Left renal cortex interstitium (tissue), 4 donors: ENCODE data around the gene RNASEL. TPM values are rescaled to one million over a fixed set of nuclear protein-coding genes. Genes with fewer than 3 reads are reported as not detected.

Experiments used
- DNase-seq, 4 donors: peaks; one replicate each; pipeline ENCODE4 v3.0.0-alpha.2; 2013; ENCODE audit warnings: low read depth in 4 of 4, low spot score in 2 of 4, missing footprints in 1 of 4
- polyA plus RNA-seq, 4 donors: library from polyadenylated mRNA; unstranded; fragments of 120-200 nt; gene quantifications; one replicate each; pipeline ENCODE4 v1.2.1, GENCODE V29; 2013; ENCODE audit not compliant: insufficient read length in 4 of 4

RNASEL gene
- polyA plus RNA-seq, 4 donors = 9.3 to 12.1 (median 10.4) TPM

DNA sequence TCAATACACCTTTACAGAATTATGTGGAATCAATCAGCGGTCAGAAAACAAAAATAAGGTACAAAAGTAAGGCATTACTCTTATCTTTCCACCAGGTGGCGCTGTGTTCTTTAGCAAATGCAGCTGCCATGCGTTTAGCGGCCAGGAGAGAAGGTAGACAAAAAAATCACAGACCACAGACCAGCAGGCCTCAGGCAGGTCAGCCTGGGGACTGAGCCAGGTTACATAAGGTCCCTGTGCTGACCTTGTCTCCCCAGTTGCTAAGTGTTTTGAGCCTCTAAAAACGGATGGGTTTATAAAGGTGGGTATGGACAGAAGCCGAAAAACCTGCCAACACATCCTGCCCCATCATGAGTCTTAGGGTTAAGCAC is 12.3 kb upstream of the RNASEL start:
- DNase-seq = no peak

DNA sequence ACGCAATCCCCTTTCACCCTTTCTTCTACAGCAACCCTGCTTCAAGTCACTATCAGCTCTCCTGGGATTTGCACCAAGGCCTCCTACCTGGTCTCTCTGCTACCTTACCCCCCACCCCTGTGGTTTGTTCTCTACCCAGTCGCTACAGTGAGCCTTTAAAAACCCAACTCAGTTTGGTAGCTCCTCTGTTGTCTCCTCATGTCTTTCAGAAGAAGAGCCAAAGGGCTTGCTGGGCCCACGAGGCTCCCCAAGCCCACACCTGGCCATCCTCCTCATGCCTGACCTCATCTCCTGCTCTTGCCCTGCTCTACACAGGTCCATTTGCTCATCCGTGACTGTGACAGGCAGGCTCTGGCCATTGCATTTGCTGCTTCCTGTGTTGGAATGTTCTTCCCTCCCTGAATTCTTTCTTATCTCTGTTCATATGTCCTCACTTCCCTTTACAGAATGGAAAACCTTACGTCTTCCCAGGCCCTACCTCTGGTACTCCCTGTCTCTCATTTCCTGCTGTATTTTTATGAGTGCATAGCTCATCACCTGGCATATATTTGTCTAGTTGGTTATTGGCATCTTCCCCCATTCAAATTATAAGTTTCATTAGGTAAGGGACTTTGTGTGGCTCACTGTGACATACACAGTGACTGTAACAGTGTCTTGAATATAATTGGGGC is 11.8 kb upstream of the RNASEL start:
- DNase-seq = no peak

DNA sequence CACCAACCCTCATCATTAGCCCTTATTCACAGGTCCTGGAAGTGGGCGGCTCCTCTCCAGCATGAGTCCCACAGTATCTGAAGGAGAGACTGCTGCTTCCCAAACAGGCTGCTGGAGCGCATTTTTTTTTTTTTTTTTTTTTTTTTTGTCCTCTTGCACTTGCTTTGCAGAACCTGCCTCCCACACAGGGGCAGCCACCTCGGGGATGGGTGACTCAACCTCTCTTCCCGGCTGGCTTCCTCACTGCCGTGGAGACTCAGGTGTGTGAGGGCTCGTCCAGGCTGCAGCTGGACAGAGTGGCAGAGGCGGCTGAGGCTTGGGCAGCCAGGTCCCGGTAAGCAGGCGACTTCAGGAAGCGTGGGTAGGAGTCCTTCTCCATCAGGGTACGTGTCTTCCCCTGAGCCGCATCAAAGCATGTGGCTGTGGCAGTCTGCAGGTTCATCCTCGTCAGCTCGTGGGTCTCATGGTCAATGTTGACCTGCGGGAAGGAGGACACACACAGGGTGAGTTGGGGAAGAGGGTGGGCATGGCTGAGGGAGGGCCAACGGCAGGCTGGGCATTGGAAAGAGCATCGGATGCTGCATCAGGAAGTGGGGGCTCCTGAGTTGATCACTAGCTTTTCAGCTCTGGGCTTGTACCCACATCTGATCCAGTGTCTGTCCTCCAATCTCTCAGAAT is 11.1 kb upstream of the RNASEL start:
- no peak for DNase-seq

DNA sequence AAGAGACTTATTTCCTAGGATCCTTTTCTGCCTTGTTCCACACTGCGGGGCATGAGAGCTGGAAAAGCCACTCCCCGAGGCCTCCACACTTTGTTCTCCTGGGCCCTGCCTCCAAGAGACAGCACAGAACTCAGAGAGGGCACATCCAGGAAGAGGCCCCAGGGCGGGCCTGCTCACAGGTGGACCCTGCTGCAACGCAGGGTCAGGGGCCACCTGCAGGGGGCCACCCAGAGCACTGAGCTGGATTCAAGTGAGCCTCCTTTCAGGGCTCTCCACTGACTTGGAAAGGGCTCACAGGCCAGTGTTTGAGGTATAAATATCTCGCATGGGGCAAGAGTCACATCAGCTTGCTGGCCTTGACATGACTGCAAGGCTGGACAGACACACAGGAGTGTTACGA is 10.3 kb upstream of the RNASEL start:
- no peak for DNase-seq

DNA sequence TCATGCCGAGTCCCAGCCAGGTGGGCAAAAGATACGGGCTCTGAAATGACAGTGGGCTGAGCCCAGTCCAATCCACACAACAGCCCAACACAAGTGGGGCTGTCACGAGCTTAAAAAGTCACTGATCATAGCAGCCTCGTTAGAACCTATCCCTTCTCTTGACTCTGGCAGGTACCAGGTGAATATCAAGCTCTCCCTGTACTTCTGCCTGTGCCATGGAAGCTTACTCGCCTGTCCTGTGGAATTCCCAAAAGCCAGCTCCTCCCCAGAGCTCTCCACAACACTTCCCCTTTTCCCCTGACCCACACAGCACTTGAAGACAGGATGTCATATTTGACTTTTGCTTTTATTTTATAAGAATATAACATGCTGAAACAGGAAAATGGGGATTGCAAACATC is 9.2 kb upstream of the RNASEL start:
- DNase-seq = no peak

DNA sequence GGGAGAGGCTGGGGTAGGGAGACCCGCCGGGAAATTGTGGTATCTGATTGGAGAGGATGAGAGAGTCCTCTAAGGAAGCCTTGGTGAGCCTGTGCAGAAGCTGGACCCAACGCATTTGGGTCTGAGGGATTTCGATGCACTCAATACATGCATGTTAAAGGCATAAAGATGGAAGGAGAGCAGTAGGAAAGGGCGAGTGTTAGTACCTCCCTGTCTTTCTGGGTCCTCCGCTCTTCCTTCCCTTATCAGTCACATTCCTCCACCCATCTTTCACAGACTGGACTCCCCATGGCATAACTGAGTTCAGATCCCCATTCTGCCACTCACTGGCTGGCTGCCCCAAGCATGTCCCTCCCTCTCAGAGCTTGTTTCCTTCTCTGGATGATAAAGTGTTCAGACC is 7.9 kb upstream of the RNASEL start:
- no peak for DNase-seq

DNA sequence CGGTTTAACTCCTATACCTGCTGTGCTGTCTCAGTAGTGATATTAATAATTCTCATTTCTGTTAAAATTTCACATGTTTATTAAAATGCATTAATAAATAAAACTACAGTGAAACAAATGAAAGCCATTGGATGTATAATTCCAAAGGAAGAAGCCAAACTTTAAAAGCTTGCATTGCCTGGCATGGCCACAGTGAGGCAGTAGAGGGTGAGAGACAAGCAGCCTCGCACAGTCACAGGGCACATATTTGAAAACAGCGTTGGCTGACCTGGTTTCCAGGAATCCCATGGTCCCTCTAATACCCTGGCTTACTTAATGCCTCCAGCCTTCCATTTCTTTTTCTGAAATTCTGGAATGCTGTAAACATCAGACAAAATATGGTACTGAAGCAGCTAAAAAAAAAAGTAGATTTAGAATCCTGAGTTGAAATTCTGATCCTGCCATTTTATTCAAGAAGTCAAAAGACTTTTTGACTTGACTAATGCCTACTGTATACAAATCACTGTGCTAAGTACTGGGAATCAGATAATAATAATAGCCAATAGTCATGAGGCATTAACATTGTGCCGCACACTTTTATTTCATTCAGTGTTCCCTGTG is 6.7 kb upstream of the RNASEL start:
- no peak for DNase-seq

DNA sequence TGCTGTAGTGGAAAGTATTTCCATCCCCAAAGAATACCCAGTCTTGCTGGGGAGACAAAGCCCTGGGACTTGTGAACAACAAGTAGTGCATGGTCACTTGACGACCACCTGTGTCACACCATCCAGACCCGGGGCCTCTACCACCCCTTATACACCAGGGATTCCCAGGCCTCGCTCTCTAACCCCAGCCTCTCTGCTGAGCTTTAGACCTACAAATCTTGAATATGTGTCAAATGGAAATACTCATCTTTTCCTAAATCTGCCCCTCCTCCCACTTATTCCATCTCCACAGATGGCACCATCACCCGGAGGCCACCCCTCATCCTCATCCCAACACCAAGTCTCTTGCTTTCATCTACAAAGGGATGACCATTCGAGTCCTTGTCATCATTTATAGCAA is 875 bp upstream of the RNASEL start:
- DNase-seq = no peak

DNA sequence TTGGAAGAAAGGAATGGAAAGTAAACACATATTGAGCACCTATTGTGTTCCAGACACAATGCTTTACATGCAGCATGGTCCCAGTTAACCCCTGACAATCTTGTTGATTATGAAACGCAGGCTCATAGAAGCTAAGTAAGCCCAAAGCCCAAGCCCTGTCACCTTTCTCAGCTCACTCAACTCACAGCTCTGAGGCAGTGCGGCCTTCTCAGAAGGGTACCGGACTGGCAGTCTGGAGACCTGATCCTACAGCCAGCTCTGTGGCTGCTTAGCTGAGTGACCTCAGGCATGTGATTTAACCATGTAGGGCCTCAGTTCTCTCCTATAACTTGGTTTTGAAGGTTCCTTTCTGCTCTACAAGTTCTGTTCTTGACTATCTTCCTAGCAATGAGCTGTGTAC is 464 bp upstream of the RNASEL start:
- no peak for DNase-seq

DNA sequence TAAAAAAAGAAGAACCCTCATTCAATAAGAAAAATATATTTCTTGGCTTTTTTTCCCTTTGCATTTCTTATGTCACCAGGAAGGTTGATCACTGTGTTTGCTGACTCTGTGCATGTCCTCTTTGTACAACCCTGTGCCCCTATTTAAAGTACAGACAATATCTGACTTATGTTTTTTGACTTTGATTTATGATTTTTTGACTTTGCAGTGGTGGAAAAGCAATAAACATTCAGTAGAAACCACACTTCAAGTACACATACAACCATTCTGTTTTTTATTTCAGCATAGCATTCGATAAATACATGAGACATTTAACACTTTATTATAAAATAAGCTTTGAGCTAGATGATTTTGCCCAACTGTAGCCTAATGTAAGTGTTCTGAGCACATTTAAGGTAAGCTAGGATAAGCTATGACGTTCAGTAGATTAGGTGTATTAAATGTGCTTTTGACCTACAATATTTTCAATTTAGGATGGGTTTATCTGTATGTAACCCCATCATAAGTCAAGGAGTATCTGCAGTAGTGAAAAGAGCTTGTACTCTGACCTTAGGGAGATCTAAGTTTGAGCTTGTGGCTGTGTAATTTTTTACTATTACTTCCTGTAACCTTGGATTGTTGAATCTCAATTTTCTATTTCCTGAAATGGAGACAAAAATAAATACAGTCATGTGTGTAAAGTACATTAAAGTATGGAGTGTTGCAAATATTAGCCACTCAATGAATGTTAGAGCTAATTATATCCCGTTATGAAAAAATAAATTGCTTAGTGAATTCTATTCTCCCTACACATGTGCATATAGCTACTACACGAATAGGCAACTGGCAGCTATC is 1.2 kb downstream of the RNASEL start:
- no peak for DNase-seq

DNA sequence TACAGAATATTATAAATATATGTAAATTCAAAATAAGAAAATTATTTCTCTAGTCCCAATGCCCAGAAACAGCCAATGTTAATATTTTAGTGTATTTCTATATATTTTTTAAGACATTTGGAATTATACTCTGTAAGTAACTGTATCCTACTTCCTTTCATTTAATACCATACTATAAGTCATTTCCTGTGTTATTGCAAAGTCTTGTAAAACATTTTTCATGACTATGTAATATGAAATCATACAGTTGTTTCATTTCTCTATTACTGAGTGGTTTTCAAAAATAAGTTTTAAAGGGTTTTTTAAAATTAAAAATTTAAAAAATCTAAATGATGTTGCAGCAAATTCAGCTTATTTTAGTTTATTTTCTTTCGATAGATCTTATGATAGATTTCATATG is 2.0 kb downstream of the RNASEL start:
- DNase-seq = no peak

DNA sequence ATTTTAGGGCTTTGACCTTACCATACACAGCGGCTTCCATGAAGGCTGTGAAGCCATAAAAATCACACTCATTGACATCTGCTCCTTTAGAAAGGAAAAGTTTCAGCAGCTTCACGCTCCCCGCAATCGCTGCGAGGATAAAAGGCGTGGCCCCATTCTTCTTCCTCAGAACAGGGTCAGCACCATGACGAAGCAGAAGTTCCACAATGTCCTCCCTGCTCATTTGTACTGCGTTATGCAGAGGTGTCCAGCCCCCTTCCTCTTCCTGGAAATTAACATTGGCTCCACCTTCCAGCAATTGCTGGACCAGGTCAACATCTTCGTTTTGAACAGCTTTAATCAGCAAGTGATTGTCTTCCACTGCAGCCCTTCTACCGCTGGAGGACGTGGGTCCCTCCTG is 2.7 kb downstream of the RNASEL start:
- no peak for DNase-seq

DNA sequence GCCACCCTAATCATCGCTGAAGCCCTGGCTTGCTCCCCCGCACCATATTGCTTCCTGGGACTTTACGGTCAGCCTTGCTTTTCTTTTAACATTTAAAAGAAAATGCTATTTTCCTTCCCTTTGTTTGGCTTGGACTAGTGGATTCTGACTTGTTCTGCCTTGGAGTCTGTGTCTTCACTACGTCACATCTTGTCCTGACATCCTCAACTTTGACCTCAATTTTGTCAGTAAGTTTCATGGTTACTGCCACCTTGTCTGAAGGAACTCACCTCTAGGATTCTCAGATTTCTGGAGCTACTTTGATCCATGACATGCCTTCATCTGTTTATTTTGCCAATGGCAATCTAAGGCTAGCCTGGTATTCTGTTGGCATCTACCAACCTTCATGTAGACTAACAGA is 4.3 kb downstream of the RNASEL start:
- DNase-seq = no peak

DNA sequence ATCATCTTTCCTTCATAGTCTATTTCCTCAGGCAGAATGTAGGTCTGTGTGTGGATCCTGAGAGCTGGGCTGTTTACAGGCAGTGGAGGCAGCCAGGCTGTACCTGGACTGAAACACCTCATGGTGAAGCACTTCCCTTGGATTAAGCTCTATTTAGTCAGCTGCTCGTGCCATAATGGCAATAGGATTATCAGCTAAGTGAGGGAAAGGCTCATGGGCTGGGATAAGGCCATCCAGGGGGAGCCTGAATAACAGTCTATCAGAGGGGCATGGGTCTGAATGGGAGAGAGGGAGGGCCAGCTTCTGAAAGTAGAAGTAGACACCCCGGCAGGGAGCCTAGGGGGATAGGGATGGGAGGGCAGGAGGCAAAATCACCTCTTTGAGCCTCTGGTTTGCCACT is 8.3 kb downstream of the RNASEL start:
- DNase-seq = no peak

DNA sequence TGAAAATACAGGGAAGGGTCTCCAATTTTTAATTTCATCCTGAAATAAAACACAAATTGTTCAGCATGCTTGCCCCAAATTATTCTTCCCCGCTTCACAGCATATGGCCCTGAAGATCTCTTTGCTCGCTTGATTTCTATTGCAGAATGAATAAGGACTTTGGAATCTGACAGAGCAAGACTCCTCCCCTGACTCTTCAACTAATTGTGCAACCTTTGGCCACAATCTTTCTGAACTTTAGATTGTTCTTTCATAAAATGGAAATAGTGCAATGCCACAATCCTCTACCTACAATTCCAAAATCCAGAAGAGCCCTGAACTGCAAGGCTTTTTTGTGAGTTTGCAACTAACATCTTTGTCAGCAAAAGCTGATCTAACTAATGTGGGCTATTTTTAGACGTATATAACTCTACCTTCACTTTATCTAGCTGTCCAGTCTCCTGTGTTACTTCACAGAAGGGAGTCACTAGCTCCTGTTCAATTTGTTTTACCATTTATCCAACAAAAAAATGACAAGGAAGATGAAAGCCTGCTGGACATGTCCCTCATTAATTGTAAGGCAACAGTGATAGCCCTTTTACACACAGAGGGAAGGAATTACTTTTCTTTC is 13.4 kb downstream of the RNASEL start:
- DNase-seq = no peak

DNA sequence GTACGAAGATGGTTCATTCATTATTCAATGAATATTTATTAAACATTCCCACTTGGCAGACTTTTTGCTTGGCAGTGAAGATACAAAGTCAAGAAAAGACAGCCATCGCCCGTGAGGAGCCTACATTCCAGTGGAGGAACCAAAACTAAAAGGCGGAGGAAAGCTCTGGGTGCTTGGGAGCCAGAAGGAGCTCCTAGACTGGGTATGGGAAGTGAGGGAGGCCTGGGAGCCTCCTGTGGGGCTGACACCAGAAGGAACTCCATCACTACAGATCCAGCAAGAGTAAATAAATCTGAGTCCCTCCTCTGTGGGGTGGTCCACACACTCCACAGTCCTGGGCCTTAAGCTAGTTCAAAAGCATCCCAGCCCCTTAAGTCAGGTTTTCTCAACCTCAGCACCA is 14.9 kb downstream of the RNASEL start:
- no peak for DNase-seq

DNA sequence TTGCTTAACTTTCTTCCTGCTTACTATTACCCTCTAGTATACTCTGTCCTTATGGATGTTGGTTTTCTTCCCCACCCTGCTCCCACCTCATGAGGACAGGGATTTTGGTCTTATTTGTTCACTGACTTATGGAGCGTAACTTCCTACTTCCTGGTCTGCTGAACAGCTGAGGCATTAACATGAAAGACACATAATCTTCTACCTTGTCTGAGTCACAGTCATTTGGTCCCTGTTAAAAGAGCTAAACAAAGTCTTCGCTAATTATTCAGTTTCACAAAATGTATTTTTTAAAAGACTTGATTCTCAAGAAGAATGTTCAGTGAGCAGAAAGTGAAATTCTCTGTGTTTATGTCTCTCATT is 18.5 kb downstream of the RNASEL start:
- no peak for DNase-seq

DNA sequence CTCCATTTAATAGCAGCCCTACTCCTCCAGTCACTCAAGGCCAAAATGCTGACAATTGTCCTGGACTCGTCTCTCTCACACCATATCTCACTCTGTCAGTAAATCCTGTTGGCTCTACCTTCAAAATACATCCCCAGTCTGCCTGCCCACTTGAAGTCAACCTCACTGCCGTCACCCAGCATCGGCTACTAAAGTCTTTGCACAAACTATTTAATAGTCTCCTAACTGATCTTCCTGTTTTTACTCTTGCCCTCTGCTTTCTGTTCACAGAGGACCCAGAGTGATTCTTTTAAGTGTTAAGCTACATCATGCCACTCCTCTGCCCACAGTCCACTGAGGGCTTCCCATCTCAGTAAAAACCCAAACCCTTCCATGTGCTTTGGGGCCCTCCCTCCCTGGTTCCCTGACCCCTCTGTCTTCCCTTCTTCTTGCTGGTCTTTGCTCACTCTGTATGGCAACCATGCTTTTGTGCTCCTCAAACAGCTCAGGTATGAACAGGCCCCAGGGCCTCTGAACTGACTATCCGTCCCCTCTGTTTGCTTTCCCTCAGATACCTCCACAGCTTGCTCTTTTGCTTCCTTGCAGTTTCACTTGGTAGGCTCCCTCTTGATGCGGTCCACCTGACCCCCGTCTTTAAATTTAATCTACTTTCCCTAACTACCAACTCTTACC is 19.0 kb downstream of the RNASEL start:
- DNase-seq = no peak

DNA sequence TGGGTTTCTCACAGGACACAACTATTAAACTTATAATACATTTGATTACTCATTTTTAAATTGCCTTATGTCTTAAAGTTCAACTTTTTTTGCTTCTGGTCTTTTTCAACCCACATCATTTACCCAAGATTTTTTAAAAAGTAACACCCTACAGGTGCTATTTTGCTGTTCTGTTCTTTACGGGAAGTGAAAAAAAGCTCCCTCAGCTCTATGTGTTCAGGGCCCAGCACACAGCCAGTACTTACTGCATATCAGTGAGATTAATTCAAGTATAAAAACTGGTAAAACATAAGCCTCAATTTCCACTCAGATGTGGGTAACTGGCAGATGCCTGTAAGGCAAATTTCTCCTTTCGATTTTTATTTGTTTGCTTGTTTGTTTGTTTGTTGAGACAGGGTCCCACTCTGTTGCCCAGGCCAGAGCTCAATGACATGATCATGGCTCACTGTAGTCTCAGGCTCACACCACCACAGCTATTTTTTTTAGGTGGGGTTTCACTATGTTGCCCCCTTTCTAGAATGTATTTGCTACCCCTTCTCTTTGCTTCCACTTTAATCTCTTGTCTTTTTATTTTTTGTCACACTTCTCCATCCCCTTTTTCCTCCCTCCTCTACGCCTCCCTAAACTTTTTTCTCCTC is 20.3 kb downstream of the RNASEL start:
- no peak for DNase-seq

DNA sequence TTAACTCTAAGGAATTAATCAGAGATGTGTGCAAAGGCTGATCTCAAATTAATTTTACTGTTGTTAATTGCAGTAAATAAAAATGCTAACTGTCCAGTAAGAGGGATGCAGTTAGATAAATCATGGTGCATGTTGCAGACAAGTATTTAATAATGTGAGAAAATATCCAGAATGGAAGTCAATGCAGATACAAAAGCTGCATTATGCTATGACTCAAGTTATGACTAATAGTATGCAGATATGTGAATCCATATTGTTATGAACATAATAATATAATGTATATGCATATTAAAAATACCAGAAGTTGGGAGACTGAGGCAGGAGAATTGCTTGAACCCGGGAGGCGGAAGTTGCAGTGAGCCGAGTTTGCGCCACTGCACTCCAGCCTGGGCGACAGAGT is 21.4 kb downstream of the RNASEL start:
- no peak for DNase-seq
